Stimulated activated CD8-positive, alpha-beta memory T cell treated with anti-CD3 and anti-CD28 coated beads, Interleukin-2, amount 100 ng/mL, for 1 hour (primary cell): ENCODE results near the gene CCM2.

Experiments
- DNase-seq, 2 donors: peaks; one replicate each; pipeline ENCODE4 v3.0.0-alpha.2; 2020; ENCODE audit warnings: low read depth in 2 of 2

The CCM2 gene

GRCh38 chr7:45122975-45123860, 123.2 kb downstream of the CCM2 start:
- no peak for DNase-seq

DNA sequence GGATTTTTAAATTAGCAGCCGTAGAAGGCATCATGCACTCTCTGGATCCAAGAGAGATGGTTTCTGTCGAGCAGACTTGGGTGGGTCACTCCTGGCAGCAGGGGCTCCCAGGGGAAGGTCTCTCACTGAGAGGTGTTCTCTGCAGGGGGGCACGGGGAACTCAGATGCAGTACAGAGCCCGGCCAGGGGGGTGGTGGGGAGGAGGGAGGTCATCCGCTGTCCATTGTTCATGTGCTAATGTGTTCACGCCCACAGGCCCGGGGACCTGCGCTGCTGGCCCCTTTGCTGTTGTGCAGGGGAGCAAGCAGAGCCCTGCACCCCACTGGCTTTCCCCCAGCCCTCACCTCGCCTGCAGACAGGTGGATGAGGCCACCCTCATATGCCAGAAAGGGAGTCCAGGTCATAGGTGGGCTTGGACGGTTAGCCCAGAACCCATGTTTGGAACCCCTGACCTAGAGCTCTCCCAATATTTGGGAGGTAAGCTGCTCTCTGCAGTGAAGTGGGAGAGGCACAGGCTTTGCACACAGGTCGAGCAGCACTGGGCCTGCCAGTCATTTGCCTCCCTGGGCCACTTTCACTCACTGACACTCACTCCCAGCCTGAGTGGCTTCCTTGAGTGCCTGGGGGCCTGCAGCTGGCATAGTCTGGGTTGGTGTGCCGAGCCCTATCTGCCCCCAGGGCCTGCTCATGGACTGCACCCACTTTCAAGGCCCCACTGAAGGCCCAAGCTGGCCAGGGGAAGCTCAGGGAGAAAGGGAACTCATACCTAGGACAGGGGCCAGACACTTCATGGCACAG, 124.1 kb downstream of the CCM2 start:
- no peak for DNase-seq

GRCh38 chr7:45125193-45125904, 125.3 kb downstream of the CCM2 start:
- DNase-seq, result no peak
